ENCODE data around the gene NFASC. TPM values are rescaled to one million over a fixed set of nuclear protein-coding genes. Genes with fewer than 3 reads are reported as not detected.

Gene NFASC
- total RNA-seq, 2 donors from 2014 or later = 4.4 to 7.6 TPM

- TF ChIP-seq CTCF (IDR thresholded peaks at IDR 0.05) (no peak), POLR2A (IDR thresholded peaks at IDR 0.05) (no peak)
- 11 to 31% methylated on average over 5 of the region's 5 CpGs for WGBS, 2 donors
- Histone ChIP-seq H3K36me3 (replicated peaks in 1 of 2; ENCODE audit: insufficient read depth in 1 of 2, low read depth in 2 of 2) (no peaks in the 10 kb centered on the region), H3K4me1 (peaks cover 10% of the 10 kb centered on the region), H3K4me3 (no peak overlapping the region), H3K27me3 (no peaks in the 10 kb centered on the region), H3K27ac (no peak overlapping the region), H3K9me3 (no peaks in the 10 kb centered on the region)
- no peak for DNase-seq
- intact Hi-C loops (cut with DNase I) = no loop called here
- ATAC-seq = no peak
These were observed 88.7 kb downstream of the NFASC start for GRCh38 chr1:204959374-204959773.

- H3K27me3 ChIP-seq = no peaks in the 10 kb centered on the region
- no peak overlapping the region for H3K27ac ChIP-seq
- H3K4me3 ChIP-seq = no peak overlapping the region
- H3K36me3 ChIP-seq (replicated peaks in 1 of 2; ENCODE audit: insufficient read depth in 1 of 2, low read depth in 2 of 2) = no peaks in the 10 kb centered on the region
- no peak for ATAC-seq
- TF ChIP-seq CTCF (IDR thresholded peaks at IDR 0.05) (no peak), POLR2A (IDR thresholded peaks at IDR 0.05) (no peak)
- DNase-seq = no peak
- WGBS, 2 donors = 60 to 70% methylated on average over 2 of the region's 2 CpGs
- peaks cover 10% of the 10 kb centered on the region for H3K4me1 ChIP-seq
- H3K9me3 ChIP-seq = no peaks in the 10 kb centered on the region
- intact Hi-C loops (cut with DNase I) = no loop called here
These were observed 89.2 kb downstream of the NFASC start for GRCh38 chr1:204959836-204960235.

GRCh38 chr1:204960306-204961125 lies 89.9 kb downstream of the NFASC start:
- Histone ChIP-seq H3K4me1 (peaks cover 10% of the 10 kb centered on the region), H3K4me3 (no peak overlapping the region), H3K36me3 (replicated peaks in 1 of 2; ENCODE audit: insufficient read depth in 1 of 2, low read depth in 2 of 2) (no peaks in the 10 kb centered on the region), H3K9me3 (no peaks in the 10 kb centered on the region), H3K27me3 (no peaks in the 10 kb centered on the region), H3K27ac (no peak overlapping the region)
- 68 to 80% methylated on average over 8 of the region's 8 CpGs for WGBS, 2 donors
- no peak for TF ChIP-seq CTCF (IDR thresholded peaks at IDR 0.05)
- TF ChIP-seq POLR2A (IDR thresholded peaks at IDR 0.05) = no peak
- no peak for DNase-seq
- intact Hi-C loops (cut with DNase I) = no loop called here
- no peak for ATAC-seq

- ATAC-seq (peak; percentile 70), DNase-seq (peak; percentile 17 to 65 (median 36))
- peaks cover 10% of the 10 kb centered on the region for H3K4me1 ChIP-seq
- no peaks in the 10 kb centered on the region for H3K36me3 ChIP-seq (replicated peaks in 1 of 2; ENCODE audit: insufficient read depth in 1 of 2, low read depth in 2 of 2)
- no peak overlapping the region for H3K4me3 ChIP-seq
- H3K9me3 ChIP-seq = no peaks in the 10 kb centered on the region
- no peak for TF ChIP-seq CTCF (IDR thresholded peaks at IDR 0.05)
- no peak for TF ChIP-seq POLR2A (IDR thresholded peaks at IDR 0.05)
- 15 to 37% methylated on average over 8 of the region's 8 CpGs for WGBS, 2 donors
- peak overlapping the region in 3 of 4 donors; percentile 26 to 37 (median 31) for H3K27ac ChIP-seq
- intact Hi-C loops (cut with DNase I) = no loop called here
- H3K27me3 ChIP-seq = no peaks in the 10 kb centered on the region
These were observed 91.2 kb downstream of the NFASC start for GRCh38 chr1:204961765-204962419.
